ENCODE results near the gene EIF4E.
"Not testable (repeated sequence)": the region's sequence is repeated elsewhere in the genome, so short reads cannot be mapped to it uniquely, and the experiment has no call there.

EIF4E gene

DNA sequence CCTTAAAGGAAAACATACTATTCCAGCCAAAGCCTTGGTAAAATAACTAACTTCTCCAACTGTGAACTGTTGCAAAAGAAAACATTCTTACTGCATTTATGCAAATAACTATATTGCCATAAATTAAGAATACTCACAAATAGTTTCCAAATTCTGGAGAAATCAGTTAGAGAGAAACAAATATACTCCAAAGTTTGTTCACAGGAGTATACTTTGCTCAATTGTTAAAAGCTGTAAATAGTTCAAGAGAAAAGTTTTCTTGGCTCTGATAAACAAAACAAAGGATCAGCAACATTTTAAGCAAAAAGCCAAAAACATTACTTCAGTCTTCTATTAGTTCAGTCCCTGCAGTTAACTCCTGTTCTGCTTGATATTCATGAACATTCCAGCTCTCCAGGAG, 83.0 kb downstream of the EIF4E start:
- DNase-seq (ENCODE audit: low spot score) = no peak
- TF ChIP-seq, protein P1, sequence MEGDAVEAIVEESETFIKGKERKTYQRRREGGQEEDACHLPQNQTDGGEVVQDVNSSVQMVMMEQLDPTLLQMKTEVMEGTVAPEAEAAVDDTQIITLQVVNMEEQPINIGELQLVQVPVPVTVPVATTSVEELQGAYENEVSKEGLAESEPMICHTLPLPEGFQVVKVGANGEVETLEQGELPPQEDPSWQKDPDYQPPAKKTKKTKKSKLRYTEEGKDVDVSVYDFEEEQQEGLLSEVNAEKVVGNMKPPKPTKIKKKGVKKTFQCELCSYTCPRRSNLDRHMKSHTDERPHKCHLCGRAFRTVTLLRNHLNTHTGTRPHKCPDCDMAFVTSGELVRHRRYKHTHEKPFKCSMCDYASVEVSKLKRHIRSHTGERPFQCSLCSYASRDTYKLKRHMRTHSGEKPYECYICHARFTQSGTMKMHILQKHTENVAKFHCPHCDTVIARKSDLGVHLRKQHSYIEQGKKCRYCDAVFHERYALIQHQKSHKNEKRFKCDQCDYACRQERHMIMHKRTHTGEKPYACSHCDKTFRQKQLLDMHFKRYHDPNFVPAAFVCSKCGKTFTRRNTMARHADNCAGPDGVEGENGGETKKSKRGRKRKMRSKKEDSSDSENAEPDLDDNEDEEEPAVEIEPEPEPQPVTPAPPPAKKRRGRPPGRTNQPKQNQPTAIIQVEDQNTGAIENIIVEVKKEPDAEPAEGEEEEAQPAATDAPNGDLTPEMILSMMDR (IDR thresholded peaks at IDR 0.05; ENCODE audit: extremely low read depth, insufficient read depth, missing control alignments) = no peak
- in situ Hi-C loops (cut with MboI; ENCODE audit: low pct_unique_long_range_greater_than_20kb, low sequenced_read_pairs, unreplicated experiment) = no loop called here

DNA sequence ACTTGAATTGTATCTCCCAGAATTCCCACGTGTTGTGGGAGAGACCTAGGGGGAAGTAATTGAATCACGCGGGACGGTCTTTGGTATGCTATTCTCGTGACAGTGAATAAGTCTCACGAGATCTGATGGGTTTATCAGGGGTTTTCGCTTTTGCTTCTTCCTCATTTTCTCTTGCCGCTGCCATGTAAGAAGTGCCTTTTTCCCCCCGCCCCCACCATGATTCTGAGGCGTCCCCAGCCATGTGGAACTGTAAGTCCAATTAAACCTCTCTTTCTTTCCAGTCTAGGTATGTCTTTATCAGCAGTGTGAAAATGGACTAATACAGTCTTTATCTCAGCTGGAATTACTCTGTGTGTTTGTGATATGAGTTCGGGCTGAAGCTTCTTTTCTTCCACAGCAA, 86.0 kb downstream of the EIF4E start:
- DNase-seq (ENCODE audit: low spot score); in situ Hi-C loops (cut with MboI; ENCODE audit: low pct_unique_long_range_greater_than_20kb, low sequenced_read_pairs, unreplicated experiment): not testable (repeated sequence)

DNA sequence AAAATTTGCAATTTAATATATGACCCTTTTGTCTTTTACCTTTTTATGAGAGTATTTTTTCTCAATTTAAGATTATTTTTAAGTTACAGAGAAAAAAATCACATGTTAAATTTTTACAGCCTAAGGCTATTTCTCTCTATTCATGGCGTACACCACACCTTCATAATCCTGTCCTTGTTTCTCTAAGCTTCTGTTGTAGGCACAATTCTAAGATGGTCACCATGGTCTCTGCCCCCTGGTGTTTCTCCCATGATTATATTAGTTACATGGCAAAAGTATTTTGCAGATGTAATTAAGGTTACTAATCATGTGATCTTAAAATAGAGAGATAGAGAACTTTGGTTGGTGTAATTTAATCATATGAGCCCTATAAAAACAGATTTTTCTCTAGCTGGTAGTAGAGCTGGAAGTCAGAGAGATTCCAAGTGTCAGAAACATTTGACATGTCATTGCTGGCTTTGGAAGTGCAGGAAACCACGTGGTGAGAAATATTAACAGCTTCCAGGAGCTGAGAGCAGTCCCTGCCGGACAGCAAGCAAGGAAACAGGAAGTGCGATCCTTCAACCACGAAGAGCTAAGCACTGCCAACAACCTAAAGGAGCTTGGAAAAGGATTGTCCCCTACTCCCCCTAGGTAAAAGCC, 89.8 kb downstream of the EIF4E start:
- TF ChIP-seq, protein P1 (IDR thresholded peaks at IDR 0.05; ENCODE audit: extremely low read depth, insufficient read depth, missing control alignments) = no peak
- no peak for DNase-seq (ENCODE audit: low spot score)
- in situ Hi-C loops (cut with MboI; ENCODE audit: low pct_unique_long_range_greater_than_20kb, low sequenced_read_pairs, unreplicated experiment) = no loop called here

DNA sequence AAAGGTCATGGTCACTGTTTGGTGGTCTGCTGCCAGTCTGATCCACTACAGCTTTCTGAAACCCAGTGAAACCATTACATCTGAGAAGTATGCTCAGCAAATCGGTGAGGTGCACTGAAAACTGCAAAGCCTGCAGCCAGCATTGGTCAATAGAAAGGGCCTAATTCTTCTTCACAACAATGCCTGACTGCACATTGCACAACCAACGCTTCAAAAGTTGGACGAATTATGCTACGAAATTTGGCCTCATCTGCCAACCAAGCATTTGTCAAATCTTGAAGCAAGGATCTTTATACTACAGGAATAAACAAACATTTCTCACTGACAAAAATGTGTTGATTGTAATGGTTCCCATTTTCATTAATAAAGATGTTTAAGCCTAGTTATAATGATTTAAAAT, 90.4 kb downstream of the EIF4E start:
- in situ Hi-C loops (cut with MboI; ENCODE audit: low pct_unique_long_range_greater_than_20kb, low sequenced_read_pairs, unreplicated experiment) = no loop called here
- TF ChIP-seq, protein P1 (IDR thresholded peaks at IDR 0.05; ENCODE audit: extremely low read depth, insufficient read depth, missing control alignments) = no peak
- no peak for DNase-seq (ENCODE audit: low spot score)

DNA sequence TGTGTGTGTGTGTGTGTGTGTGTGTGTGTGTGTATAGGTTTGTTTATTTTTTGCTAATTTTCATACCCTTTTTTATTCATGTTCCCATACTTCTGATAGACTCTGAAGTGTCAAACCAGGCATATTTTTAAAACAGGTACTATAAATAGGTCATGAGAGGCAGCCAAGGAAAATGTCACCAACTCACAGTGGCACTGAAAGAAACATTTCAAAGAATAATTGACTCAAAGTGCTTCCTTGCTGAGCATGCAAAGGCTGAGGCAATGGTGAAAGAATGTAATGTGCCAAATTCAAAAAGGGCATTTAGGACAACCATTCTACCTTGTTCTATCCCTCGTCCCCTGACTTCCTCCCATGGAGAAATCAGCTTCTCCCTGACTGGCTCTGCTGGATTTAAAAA, 95.5 kb downstream of the EIF4E start:
- TF ChIP-seq, protein P1 (IDR thresholded peaks at IDR 0.05; ENCODE audit: extremely low read depth, insufficient read depth, missing control alignments) = no peak
- no peak for DNase-seq (ENCODE audit: low spot score)
- in situ Hi-C loops (cut with MboI; ENCODE audit: low pct_unique_long_range_greater_than_20kb, low sequenced_read_pairs, unreplicated experiment) = no loop called here

DNA sequence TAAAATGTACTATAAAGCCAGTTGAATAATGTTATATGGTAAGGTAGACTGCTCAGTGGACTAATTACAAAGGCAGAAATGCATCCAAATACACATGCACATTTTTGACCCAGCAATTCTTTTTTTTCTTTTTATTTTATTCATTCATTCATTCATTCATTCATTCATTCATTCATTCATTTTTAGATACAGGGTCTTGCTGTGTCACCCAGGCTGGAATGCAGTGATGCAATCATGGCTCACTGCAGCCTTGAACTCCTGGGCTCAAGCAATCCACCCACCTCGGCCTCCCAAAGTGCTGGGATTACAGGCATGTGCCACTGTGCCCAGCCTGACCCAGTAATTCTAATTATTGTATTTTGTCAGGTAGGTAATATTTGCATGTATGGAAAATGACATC, 97.9 kb downstream of the EIF4E start:
- in situ Hi-C loops (cut with MboI; ENCODE audit: low pct_unique_long_range_greater_than_20kb, low sequenced_read_pairs, unreplicated experiment); DNase-seq (ENCODE audit: low spot score): not testable (repeated sequence)

Measured in GM13977 (cell line).